Thoracic aorta (tissue), 2 donors: ENCODE data around the gene LRP8. TPM values are rescaled to one million over a fixed set of nuclear protein-coding genes. Genes with fewer than 3 reads are reported as not detected.

Source experiments
- ATAC-seq: fragments of 150-250 bp; one replicate; pipeline ENCODE4 v1.8.0; 2017; ENCODE audit warnings: low read depth; ENCODE audit not compliant: insufficient number of reproducible peaks, low FRiP score
- DNase-seq: peaks from one replicate; pipeline ENCODE4 v3.0.0-alpha.2; 2020; ENCODE audit warnings: low spot score
- H3K27ac ChIP-seq, 2 donors: fragments of 200-600 bp; sonication (generic); 1 replicate in 1 of 2; 2 replicates in 1 of 2; pipeline ENCODE4 v1.5.1; 2016; ENCODE audit warnings: mild to moderate bottlenecking in 2 of 2, moderate library complexity in 2 of 2
- H3K27me3 ChIP-seq: fragments of 200-600 bp; sonication (generic); replicated peaks from 2 replicates; pipeline ENCODE4 v1.6.0; 2016; ENCODE audit warnings: mild to moderate bottlenecking; ENCODE audit not compliant: insufficient read depth
- H3K36me3 ChIP-seq: fragments of 200-600 bp; sonication (generic); one replicate; pipeline ENCODE4 v1.5.1; 2016
- H3K4me1 ChIP-seq, 2 donors: fragments of 200-600 bp; sonication (generic); 1 replicate in 1 of 2; 2 replicates in 1 of 2; pipeline versions ENCODE4 v1.5.1 to v1.6.0; 2016; ENCODE audit warnings: low read depth in 2 of 2, mild to moderate bottlenecking in 1 of 2; ENCODE audit not compliant: control insufficient read depth in 1 of 2
- H3K4me3 ChIP-seq: fragments of 200-600 bp; sonication (generic); 2 replicates; pipeline ENCODE4 v1.5.1; 2016; ENCODE audit warnings: mild to moderate bottlenecking
- H3K9me3 ChIP-seq: fragments of 200-600 bp; sonication (generic); 2 replicates; pipeline ENCODE4 v1.5.1; 2016
- total RNA-seq, 2 donors: library from RNA; depleted of rRNA; stranded (reverse); fragments of >200 nt; gene quantifications; one replicate each; pipeline versions ENCODE4 v1.1.0 to v1.2.3, GENCODE V29; 2016
- TF ChIP-seq, protein P1 (sequence below): fragments of 200-600 bp; sonication (generic); IDR thresholded peaks from one replicate; pipeline ENCODE4 v1.5.1; 2019; ENCODE audit warnings: antibody characterized with exemption

LRP8 gene
- total RNA-seq, 2 donors from 2014 or later, result 14.1 to 24.1 TPM

DNA sequence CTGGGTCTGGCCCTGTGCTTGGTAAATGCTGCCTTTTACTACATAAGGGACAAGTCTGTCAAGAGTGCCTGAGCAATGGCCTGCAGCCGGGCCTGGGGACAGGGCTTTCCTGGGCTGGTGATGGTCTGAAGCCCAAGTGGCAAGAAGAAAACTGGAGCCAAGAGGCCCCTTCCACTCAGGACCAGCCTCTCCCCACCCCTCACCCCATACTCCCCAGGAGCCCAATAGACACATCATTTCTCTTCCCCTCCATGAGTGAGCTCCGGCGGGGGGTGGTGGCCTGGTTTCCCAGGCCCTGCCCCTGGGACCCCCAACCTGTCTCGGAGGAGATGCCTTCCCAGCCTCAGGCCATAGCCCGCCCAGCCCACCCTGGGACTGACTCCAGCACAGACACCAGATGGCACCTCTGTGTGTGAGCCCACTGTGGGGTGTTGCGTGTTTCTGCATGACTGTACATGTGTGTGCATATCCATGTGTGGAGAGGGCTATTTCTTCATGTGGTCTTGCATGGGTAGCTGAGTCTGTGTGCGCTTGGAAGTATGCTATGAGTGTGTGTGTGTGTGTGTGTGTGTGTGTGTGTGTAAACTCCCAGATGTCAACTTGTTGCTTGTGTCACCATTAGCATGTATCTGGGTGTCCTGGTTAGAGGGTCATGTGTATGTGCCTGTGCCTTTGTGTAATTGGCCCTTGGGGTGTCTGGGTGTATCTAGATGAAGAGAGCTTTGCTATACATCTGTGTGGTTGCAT is 14.3 kb upstream of the LRP8 start:
- no peaks in the 10 kb centered on the region for H3K36me3 ChIP-seq
- ATAC-seq, result no peak
- no peak for DNase-seq
- TF ChIP-seq, protein P1, sequence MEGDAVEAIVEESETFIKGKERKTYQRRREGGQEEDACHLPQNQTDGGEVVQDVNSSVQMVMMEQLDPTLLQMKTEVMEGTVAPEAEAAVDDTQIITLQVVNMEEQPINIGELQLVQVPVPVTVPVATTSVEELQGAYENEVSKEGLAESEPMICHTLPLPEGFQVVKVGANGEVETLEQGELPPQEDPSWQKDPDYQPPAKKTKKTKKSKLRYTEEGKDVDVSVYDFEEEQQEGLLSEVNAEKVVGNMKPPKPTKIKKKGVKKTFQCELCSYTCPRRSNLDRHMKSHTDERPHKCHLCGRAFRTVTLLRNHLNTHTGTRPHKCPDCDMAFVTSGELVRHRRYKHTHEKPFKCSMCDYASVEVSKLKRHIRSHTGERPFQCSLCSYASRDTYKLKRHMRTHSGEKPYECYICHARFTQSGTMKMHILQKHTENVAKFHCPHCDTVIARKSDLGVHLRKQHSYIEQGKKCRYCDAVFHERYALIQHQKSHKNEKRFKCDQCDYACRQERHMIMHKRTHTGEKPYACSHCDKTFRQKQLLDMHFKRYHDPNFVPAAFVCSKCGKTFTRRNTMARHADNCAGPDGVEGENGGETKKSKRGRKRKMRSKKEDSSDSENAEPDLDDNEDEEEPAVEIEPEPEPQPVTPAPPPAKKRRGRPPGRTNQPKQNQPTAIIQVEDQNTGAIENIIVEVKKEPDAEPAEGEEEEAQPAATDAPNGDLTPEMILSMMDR, result no peak
- no peaks in the 10 kb centered on the region for H3K27me3 ChIP-seq
- H3K9me3 ChIP-seq, result no peaks in the 10 kb centered on the region
- H3K4me1 ChIP-seq, result no peaks in the 10 kb centered on the region
- no peak overlapping the region for H3K4me3 ChIP-seq
- no peak overlapping the region for H3K27ac ChIP-seq

DNA sequence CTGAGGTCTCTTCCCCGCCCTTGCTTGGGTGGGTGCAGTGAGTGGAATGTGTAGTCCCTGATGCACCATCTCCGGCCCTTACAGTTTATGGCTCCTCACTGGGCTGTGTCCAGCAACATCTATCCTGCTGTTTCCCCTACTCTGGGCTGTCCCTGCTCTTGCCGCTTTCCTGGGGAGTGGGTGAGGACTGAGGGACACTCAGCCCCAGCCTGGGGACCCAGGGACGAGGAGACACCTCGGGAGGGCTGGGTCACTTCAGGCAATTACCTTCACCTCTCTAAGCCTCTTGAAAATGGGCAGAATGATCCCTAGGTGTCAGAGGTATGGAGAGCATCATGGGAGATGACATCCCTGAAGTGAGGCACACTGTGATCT is 13.6 kb upstream of the LRP8 start:
- H3K9me3 ChIP-seq, result no peaks in the 10 kb centered on the region
- no peak overlapping the region for H3K27ac ChIP-seq
- H3K4me1 ChIP-seq, result no peaks in the 10 kb centered on the region
- H3K36me3 ChIP-seq, result no peaks in the 10 kb centered on the region
- no peaks in the 10 kb centered on the region for H3K27me3 ChIP-seq
- ATAC-seq (no peak), DNase-seq (no peak)
- TF ChIP-seq, protein P1, result no peak
- no peak overlapping the region for H3K4me3 ChIP-seq

DNA sequence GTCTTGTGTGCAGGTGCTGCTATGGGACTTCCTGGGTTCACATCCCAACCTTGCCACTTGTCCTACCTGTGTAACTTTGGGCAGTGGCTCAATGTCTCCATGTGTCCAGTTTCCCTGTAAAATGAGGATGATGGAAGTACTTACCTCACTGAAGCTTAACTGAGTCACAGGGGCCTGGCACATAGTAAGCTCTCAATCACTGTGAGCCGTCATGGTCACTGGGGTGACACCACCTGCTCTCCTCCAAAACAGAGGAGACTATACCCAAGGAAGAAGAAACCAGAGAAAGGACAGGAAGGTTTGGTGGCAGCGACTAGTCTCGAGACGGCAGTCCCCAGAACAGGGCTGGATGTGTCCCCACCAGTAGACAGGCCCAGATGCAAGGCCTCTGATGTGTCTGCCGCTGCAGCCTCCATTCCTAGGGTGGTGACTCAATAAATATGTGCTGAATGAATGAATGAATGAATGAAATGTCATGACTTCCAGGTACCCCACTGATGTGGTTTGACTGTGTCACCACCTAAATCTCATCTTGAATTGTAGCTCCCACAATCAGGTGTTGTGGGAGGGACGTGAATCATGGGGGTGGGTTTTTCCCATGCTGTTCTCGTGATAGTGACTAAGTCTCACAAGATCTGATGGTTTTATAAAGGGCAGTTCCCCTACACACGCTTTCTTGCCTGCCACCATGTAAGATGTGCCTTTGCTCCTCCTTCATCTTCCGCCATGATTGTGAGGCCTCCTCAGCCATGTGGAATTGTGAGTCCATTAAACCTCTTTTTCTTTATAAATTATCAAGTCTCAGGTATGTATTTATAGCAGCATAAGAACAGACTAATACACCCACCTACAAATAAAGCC is 13.0 kb upstream of the LRP8 start:
- ATAC-seq, result no peak
- Histone ChIP-seq H3K27me3 (no peaks in the 10 kb centered on the region), H3K36me3 (no peaks in the 10 kb centered on the region), H3K4me3 (no peak overlapping the region), H3K9me3 (no peaks in the 10 kb centered on the region), H3K4me1 (no peaks in the 10 kb centered on the region), H3K27ac (no peak overlapping the region)
- TF ChIP-seq, protein P1, result no peak
- DNase-seq, result no peak

DNA sequence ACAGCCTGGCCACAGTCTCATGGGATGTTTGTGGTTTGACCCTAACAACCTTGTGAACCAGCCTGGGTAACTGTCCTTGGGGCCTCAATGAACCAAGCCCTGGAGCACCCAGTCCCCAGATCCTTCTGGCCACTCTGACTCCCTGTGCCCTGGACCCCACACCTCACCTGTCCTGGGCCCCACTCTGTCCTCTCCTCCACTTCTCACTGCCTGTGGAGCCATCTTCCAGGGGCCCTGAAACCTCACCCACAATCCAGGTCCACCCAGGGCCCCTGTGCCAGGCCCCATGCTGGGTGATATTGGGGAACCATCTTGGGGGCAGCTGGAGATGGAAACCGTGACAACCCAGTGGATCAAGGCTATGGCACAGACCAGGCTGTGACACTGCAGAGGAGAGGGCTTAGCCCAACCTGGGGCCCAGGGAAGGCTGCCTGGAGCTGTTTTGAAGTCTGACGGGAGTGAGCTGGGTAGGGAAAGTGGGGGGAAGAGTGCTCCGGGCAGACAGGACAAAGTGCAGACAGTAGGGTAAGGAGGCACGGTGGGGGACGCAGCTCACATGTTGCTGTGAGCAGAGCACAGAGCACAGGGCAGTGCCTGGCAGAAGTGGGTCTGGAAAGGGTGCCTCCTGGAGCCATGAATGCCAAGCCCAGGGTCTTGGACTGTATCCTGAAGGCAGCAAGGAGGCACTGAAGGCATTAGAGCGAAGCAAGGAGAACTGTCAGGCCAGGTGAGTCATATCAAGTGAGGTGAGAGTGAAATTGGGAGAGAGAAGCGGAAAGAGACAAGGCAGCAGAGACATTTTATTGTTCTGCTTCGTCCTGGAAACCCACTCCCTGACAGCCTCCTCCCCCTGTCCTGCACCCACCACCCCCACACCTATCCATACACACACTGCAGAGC is 12.1 kb upstream of the LRP8 start:
- H3K36me3 ChIP-seq, result no peaks in the 10 kb centered on the region
- no peaks in the 10 kb centered on the region for H3K9me3 ChIP-seq
- H3K27ac ChIP-seq, result no peak overlapping the region
- H3K4me3 ChIP-seq, result no peak overlapping the region
- no peak for ATAC-seq
- no peak for DNase-seq
- H3K27me3 ChIP-seq, result no peaks in the 10 kb centered on the region
- H3K4me1 ChIP-seq, result no peaks in the 10 kb centered on the region
- TF ChIP-seq, protein P1, result no peak

DNA sequence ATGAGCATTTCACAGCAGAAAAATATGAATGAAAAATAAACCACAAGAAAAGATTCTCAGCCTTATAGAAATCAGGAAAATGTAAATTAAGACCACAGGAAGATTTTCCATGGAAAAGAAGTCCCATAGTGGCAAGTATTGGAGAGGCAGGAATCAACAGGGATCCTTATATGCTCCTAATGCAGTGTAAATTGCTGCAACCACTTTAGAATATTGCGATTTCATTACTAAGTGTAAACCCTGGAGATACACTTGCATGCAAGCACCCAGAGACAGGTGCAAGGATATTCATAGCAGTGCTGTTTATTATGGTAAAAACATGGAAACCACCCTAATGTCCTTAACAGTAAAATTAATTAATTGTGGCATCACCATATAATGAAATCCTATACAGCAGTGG is 10.6 kb upstream of the LRP8 start:
- DNase-seq (no peak), ATAC-seq (no peak)
- Histone ChIP-seq H3K27ac (no peak overlapping the region), H3K4me3 (no peak overlapping the region), H3K27me3 (no peaks in the 10 kb centered on the region), H3K9me3 (no peaks in the 10 kb centered on the region), H3K4me1 (no peaks in the 10 kb centered on the region), H3K36me3 (no peaks in the 10 kb centered on the region)
- TF ChIP-seq, protein P1, result no peak
